ENCODE measurements around the gene LMAN1L. TPM values are rescaled to one million over a fixed set of nuclear protein-coding genes. Genes with fewer than 3 reads are reported as not detected.

Gene LMAN1L
- total RNA-seq, 1 experiment from 2014 or later = not detected

- H3K18ac ChIP-seq (ENCODE audit: insufficient read length, low read depth, low read length) = no peak overlapping the region
- no peaks in the 10 kb centered on the region for H3K27me3 ChIP-seq (ENCODE audit: insufficient read depth, low read length)
- no peak overlapping the region for H2AFZ ChIP-seq (ENCODE audit: low read length)
- no peak overlapping the region for H2BK120ac ChIP-seq (ENCODE audit: low read depth, low read length, poor library complexity, severe bottlenecking)
- no peak overlapping the region for H3K4ac ChIP-seq (ENCODE audit: low read depth, low read length)
- Mint-ChIP-seq H3K27ac (no peak overlapping the region), H3K9me3 (no peaks in the 10 kb centered on the region), H3K36me3 (ENCODE audit: insufficient read depth in 1 of 3, low read depth in 3 of 3) (peaks cover 10 to 54% (median 43%) of the 10 kb centered on the region in 3 experiments), H3K4me1 (peaks cover 0 to 4% of the 10 kb centered on the region in 2 experiments; a peak in 3 of 4 replicates), H3K27me3 (ENCODE audit: low read depth) (no peaks in the 10 kb centered on the region), H3K4me3 (no peak overlapping the region)
- no peak overlapping the region for H4K8ac ChIP-seq (replicated peaks; ENCODE audit: insufficient read length, low read depth, low read length)
- no peak overlapping the region for H3T11ph ChIP-seq (ENCODE audit: low read length)
- H3K4me2 ChIP-seq (ENCODE audit: insufficient read depth, insufficient read length, low read length) = no peak overlapping the region
- H3K9me3 ChIP-seq (ENCODE audit: control insufficient read depth, low read depth, low read length) = no peaks in the 10 kb centered on the region
- DNase-seq = no peak
- TF ChIP-seq CTCF (conservative IDR thresholded peaks at IDR 0.05) = no peak
- no peaks in the 10 kb centered on the region for H3K23me2 ChIP-seq (ENCODE audit: insufficient read length, low read depth, low read length, poor library complexity, severe bottlenecking)
- H2BK5ac ChIP-seq (ENCODE audit: insufficient read length, low read length) = no peak overlapping the region
- H3K79me2 ChIP-seq (ENCODE audit: insufficient read depth, low read length) = no peaks in the 10 kb centered on the region
- no peak overlapping the region for H2BK12ac ChIP-seq (ENCODE audit: insufficient read length, low read depth, low read length)
- no peak overlapping the region for H2AK5ac ChIP-seq (ENCODE audit: insufficient read length, low read length)
- H3K14ac ChIP-seq (ENCODE audit: insufficient read depth, low read length) = no peak overlapping the region
- no peak overlapping the region for H3K27ac ChIP-seq (ENCODE audit: insufficient read length, low read depth, low read length)
- no peak overlapping the region for H3K56ac ChIP-seq (ENCODE audit: insufficient read length, low read depth, low read length)
- H4K91ac ChIP-seq (ENCODE audit: insufficient read length, low read depth, low read length) = no peak overlapping the region
- no peak overlapping the region for H3K9ac ChIP-seq (ENCODE audit: extremely low read depth, insufficient read length, low read length)
- no peaks in the 10 kb centered on the region for H3K79me1 ChIP-seq (ENCODE audit: insufficient read depth, low read depth, low read length, poor library complexity, severe bottlenecking)
- H3K23ac ChIP-seq (ENCODE audit: insufficient read length, low read depth, low read length) = no peak overlapping the region
- no peaks in the 10 kb centered on the region for H4K20me1 ChIP-seq (ENCODE audit: control insufficient read depth, insufficient read depth, insufficient read length)
- H3K4me1 ChIP-seq (ENCODE audit: insufficient read depth, low read length) = no peaks in the 10 kb centered on the region
- H2BK20ac ChIP-seq (ENCODE audit: low read depth, low read length, poor library complexity, severe bottlenecking) = no peak overlapping the region
- WGBS (ENCODE audit: extremely low coverage, insufficient read length, low lambda C conversion rate) = no CpG with 5 or more reads among the region's 7 CpGs
- H2BK15ac ChIP-seq (ENCODE audit: low read depth, low read length) = no peak overlapping the region
- no peak overlapping the region for H4K5ac ChIP-seq (ENCODE audit: insufficient read length, low read depth, low read length)
Observed at GRCh38 chr15:74851960-74852359, 39.3 kb downstream of the LMAN1L start.

Data from H9 (cell line).